Left hindlimb (tissue), 1 donor: ENCODE measurements around the gene RRAGA.
"Not testable (repeated sequence)": the region's sequence is repeated elsewhere in the genome, so short reads cannot be mapped to it uniquely, and the experiment has no call there.

Experiments used
- DNase-seq: peaks from one replicate; pipeline ENCODE4 v3.0.0-alpha.2; 2018

Gene RRAGA

GRCh38 chr9:19087106-19088000 is 38.1 kb downstream of the RRAGA start:
- DNase-seq: no peak

GRCh38 chr9:19097431-19097830 is 48.2 kb downstream of the RRAGA start:
- not testable (repeated sequence) for DNase-seq
